GM19397 (cell line): Measurements from ENCODE around the gene PEPD.

Source experiments
- ATAC-seq: cut with Tn5 transposase; IDR thresholded peaks from one replicate; pipeline ENCODE4 v1.9.1; 2021; ENCODE audit warnings: mild to moderate bottlenecking, moderate library complexity; ENCODE audit not compliant: unreplicated experiment

The PEPD gene

GRCh38 chr19:33343301-33343700 is 178.3 kb downstream of the PEPD start:
- no peak for ATAC-seq

- no peak for ATAC-seq
Measured at GRCh38 chr19:33340991-33341390, 180.6 kb downstream of the PEPD start.

GRCh38 chr19:33339016-33339984 is 182.3 kb downstream of the PEPD start:
- no peak for ATAC-seq
